Panc1 (cell line): ENCODE data around the gene AQP7.

Source experiments
- CTCF ChIP-seq: fragments of 450-650 bp; IDR thresholded peaks from 2 replicates; pipeline ENCODE4 v1.5.1; 2017; ENCODE audit warnings: mild to moderate bottlenecking
- POLR2AphosphoS5 ChIP-seq: IDR thresholded peaks from 2 replicates; pipeline ENCODE4 v1.6.1; 2012; ENCODE audit warnings: mild to moderate bottlenecking, low read depth, low read length, moderate library complexity

- TF ChIP-seq POLR2AphosphoS5 (no peak), CTCF (no peak)
These were observed 24.1 kb downstream of the AQP7 start for GRCh38 chr9:33378121-33378795.
